ENCODE results near the gene SLC26A6. TPM values are rescaled to one million over a fixed set of nuclear protein-coding genes. Genes with fewer than 3 reads are reported as not detected.

SLC26A6 gene
- total RNA-seq, 4 donors from 2014 or later = 143 to 249 (median 194) TPM

- Histone ChIP-seq H3K27me3 (no peaks in the 10 kb centered on the region), H3K9me3 (no peaks in the 10 kb centered on the region), H3K4me3 (no peak overlapping the region), H3K36me3 (no peaks in the 10 kb centered on the region), H3K4me1 (no peaks in the 10 kb centered on the region), H3K27ac (no peak overlapping the region)
- TF ChIP-seq POLR2A (IDR thresholded peaks at IDR 0.05) (no peak), CTCF (IDR thresholded peaks at IDR 0.05) (no peak)
- no peak for DNase-seq
Observed at GRCh38 chr3:48585411-48585810, 49.9 kb downstream of the SLC26A6 start.

GRCh38 chr3:48584836-48585235 is 50.4 kb downstream of the SLC26A6 start:
- Histone ChIP-seq H3K4me3 (no peak overlapping the region), H3K36me3 (no peaks in the 10 kb centered on the region), H3K9me3 (no peaks in the 10 kb centered on the region)

GRCh38 chr3:48581621-48582481 is 53.4 kb downstream of the SLC26A6 start:
- no peaks in the 10 kb centered on the region for H3K36me3 ChIP-seq
- TF ChIP-seq CTCF (IDR thresholded peaks at IDR 0.05) = no peak
- no peak for TF ChIP-seq POLR2A (IDR thresholded peaks at IDR 0.05)
- no peak overlapping the region for H3K27ac ChIP-seq
- no peaks in the 10 kb centered on the region for H3K4me1 ChIP-seq
- no peak overlapping the region for H3K4me3 ChIP-seq
- no peaks in the 10 kb centered on the region for H3K9me3 ChIP-seq
- no peak for DNase-seq
- H3K27me3 ChIP-seq = no peaks in the 10 kb centered on the region

More at GRCh38 chr3:48584836-48585235, 50.4 kb downstream of the SLC26A6 start:
- no peaks in the 10 kb centered on the region for H3K27me3 ChIP-seq
- no peak for DNase-seq
- no peaks in the 10 kb centered on the region for H3K4me1 ChIP-seq
- TF ChIP-seq POLR2A (IDR thresholded peaks at IDR 0.05) (no peak), CTCF (IDR thresholded peaks at IDR 0.05) (no peak)
- no peak overlapping the region for H3K27ac ChIP-seq

- Histone ChIP-seq H3K4me3 (no peak overlapping the region), H3K27ac (no peak overlapping the region), H3K9me3 (no peaks in the 10 kb centered on the region), H3K4me1 (no peaks in the 10 kb centered on the region), H3K36me3 (no peaks in the 10 kb centered on the region), H3K27me3 (no peaks in the 10 kb centered on the region)
- TF ChIP-seq CTCF (IDR thresholded peaks at IDR 0.05) = no peak
- TF ChIP-seq POLR2A (IDR thresholded peaks at IDR 0.05) = no peak
- no peak for DNase-seq
Observed at GRCh38 chr3:48576647-48577046, 58.6 kb downstream of the SLC26A6 start.

Small RNA genes within 50 kb of the gene (small RNA-seq; reads per million reads assigned to genes)
- gene AC141002.1 = 0 reads per million in 2 donors

Other genes with a start within 250 kb of the SLC26A6 start
- 100 to 1,000 TPM; 150 to 455 (median 312) TPM for gene PLXNB1, start 205.4 kb downstream of the SLC26A6 start, total RNA-seq
- 10 to 100 TPM in 1 of 4 donors, 1 to 10 TPM in 3; 7.4 to 13.1 (median 9.1) TPM for gene CCDC51, start 195.3 kb downstream of the SLC26A6 start, total RNA-seq
- 100 to 1,000 TPM; 142 to 246 (median 153) TPM for gene TMA7, start 195.2 kb downstream of the SLC26A6 start, total RNA-seq
- 10 to 100 TPM in 1 of 4 donors, 1 to 10 TPM in 3; 2.6 to 13.2 (median 6.0) TPM for gene ATRIP, start 188.7 kb downstream of the SLC26A6 start, total RNA-seq
- gene SHISA5, start 131.3 kb downstream of the SLC26A6 start, total RNA-seq = 100 to 1,000 TPM in 3 of 4 donors, 10 to 100 TPM in 1; 60.2 to 149 (median 110) TPM
- 100 to 1,000 TPM in 1 of 4 donors, 10 to 100 TPM in 3; 14.0 to 131 (median 74.5) TPM for gene PFKFB4, start 78.7 kb downstream of the SLC26A6 start, total RNA-seq
- gene UCN2, start 71.7 kb downstream of the SLC26A6 start, total RNA-seq = 1 to 10 TPM in 1 of 4 donors, not detected in 3; 1.7 TPM
- 100 to 1,000 TPM in 1 of 4 donors, 10 to 100 TPM in 2, 1 to 10 TPM in 1; 7.5 to 101 (median 21.7) TPM for gene COL7A1, start 40.1 kb downstream of the SLC26A6 start, total RNA-seq
- 100 to 1,000 TPM; 313 to 857 (median 761) TPM for gene UQCRC1, start 25.8 kb downstream of the SLC26A6 start, total RNA-seq
- gene TMEM89, start 13.7 kb downstream of the SLC26A6 start, total RNA-seq = not detected
- gene CELSR3, start 27.4 kb upstream of the SLC26A6 start, total RNA-seq = 1 to 10 TPM; 2.3 to 5.0 (median 2.9) TPM
- 10 to 100 TPM; 35.7 to 66.8 (median 64.4) TPM for gene NCKIPSD, start 50.5 kb upstream of the SLC26A6 start, total RNA-seq
- 100 to 1,000 TPM in 3 of 4 donors, 10 to 100 TPM in 1; 97.6 to 211 (median 163) TPM for gene IP6K2, start 81.8 kb upstream of the SLC26A6 start, total RNA-seq
- gene PRKAR2A, start 212.4 kb upstream of the SLC26A6 start, total RNA-seq = 10 to 100 TPM; 21.0 to 34.7 (median 25.8) TPM

Data from Peyer's patch (tissue), 4 donors.